Loucy (cell line): Measurements from ENCODE around the gene GIMAP6.
"Not testable (repeated sequence)": the region's sequence is repeated elsewhere in the genome, so short reads cannot be mapped to it uniquely, and the experiment has no call there.

ENCODE experiments used
- H2AFZ ChIP-seq: fragments of 200-600 bp; sonication (generic); 2 replicates; pipeline ENCODE4 v1.6.0; 2016; ENCODE audit warnings: antibody characterized with exemption, mild to moderate bottlenecking, low read length, moderate library complexity
- H3F3A ChIP-seq: fragments of 200-600 bp; 2 replicates; pipeline ENCODE4 v1.6.0; 2016; ENCODE audit warnings: antibody characterized with exemption, low read depth, mild to moderate bottlenecking
- H3K27me3 ChIP-seq: fragments of 200-600 bp; sonication (generic); 2 replicates; pipeline ENCODE4 v1.6.1; 2014; ENCODE audit warnings: low read length, mild to moderate bottlenecking; ENCODE audit not compliant: insufficient read depth, poor library complexity, severe bottlenecking
- H3K36me3 ChIP-seq: fragments of 200-600 bp; sonication (generic); 2 replicates; pipeline ENCODE4 v1.6.1; 2016; ENCODE audit warnings: low read length; ENCODE audit not compliant: insufficient read depth
- H3K4me1 ChIP-seq: fragments of 200-600 bp; sonication (generic); 2 replicates; pipeline ENCODE4 v1.5.1; 2014; ENCODE audit warnings: low read length, mild to moderate bottlenecking; ENCODE audit not compliant: insufficient read depth, poor library complexity, severe bottlenecking
- H3K4me2 ChIP-seq: fragments of 200-600 bp; sonication (generic); 2 replicates; pipeline ENCODE4 v1.6.0; 2014; ENCODE audit warnings: antibody characterized with exemption, low read length, low read depth, mild to moderate bottlenecking; ENCODE audit not compliant: poor library complexity, severe bottlenecking
- H3K4me3 ChIP-seq: fragments of 200-600 bp; sonication (generic); 2 replicates; pipeline ENCODE4 v1.5.1; 2014; ENCODE audit warnings: low read length, mild to moderate bottlenecking, mixed read lengths; ENCODE audit not compliant: poor library complexity, severe bottlenecking
- H3K79me2 ChIP-seq: fragments of 200-600 bp; sonication (generic); 2 replicates; pipeline ENCODE4 v1.6.1; 2014; ENCODE audit warnings: low read length; ENCODE audit not compliant: insufficient read depth
- H3K9ac ChIP-seq: fragments of 200-600 bp; sonication (generic); 2 replicates; pipeline ENCODE4 v1.6.0; 2014; ENCODE audit warnings: mild to moderate bottlenecking, low read depth, low read length, moderate library complexity; ENCODE audit not compliant: poor library complexity, severe bottlenecking
- H3K9me2 ChIP-seq: fragments of 200-600 bp; sonication (generic); replicated peaks from 2 replicates; pipeline ENCODE4 v1.6.1; 2016; ENCODE audit warnings: low read depth, low read length, mixed read lengths
- H3K9me3 ChIP-seq: fragments of 200-600 bp; sonication (generic); 2 replicates; pipeline ENCODE4 v1.6.1; 2014; ENCODE audit warnings: mild to moderate bottlenecking, antibody characterized with exemption, low read length, low read depth; ENCODE audit not compliant: insufficient read depth
- H4K20me1 ChIP-seq: fragments of 200-600 bp; sonication (generic); 2 replicates; pipeline ENCODE4 v1.6.0; 2014; ENCODE audit warnings: antibody characterized with exemption, low read length, mild to moderate bottlenecking; ENCODE audit not compliant: insufficient read depth, poor library complexity, severe bottlenecking
- EZH2phosphoT487 ChIP-seq: fragments of 200-600 bp; IDR thresholded peaks from 2 replicates; pipeline ENCODE4 v1.6.1; 2018; ENCODE audit warnings: antibody characterized with exemption, mild to moderate bottlenecking, moderate library complexity, borderline replicate concordance
- TF ChIP-seq, protein P1 (sequence below): fragments of 200-600 bp; sonication (generic); conservative IDR thresholded peaks from 2 replicates; pipeline ENCODE4 v1.5.1; 2014; ENCODE audit warnings: mild to moderate bottlenecking, antibody characterized with exemption, low read length

GIMAP6 gene

DNA sequence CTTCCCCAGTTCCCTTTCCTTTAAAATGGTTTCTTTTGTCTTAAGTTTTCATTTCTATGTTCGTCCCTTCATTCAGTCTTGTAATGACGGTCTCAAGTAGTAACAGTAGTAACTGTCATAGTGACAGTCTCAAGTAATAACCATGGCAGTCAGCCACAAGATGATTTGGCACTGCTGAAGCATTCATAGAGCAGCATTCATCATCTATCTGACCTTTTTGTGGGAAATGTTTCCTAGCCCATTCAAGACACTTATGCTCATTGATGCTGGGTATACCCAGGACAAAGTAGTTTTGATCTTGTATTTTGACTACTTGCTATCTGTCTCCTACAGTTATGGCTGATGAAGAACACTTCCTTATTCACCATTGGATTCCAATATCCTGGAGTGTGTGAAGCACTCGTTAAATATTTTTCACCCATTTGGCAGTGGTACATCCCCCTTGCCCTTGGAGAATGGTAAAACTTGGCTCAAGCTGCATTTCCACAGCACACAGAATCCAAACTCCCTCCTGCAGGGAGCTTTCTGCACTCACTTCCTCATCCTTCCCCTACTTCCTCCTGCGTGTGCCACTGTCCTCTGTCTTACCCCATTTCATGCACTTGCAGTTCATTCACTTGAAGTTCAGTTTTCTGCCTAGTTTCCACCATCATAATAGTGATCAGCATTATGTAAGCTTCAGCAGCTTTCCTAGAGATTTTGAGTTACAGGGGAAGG, 46.0 kb downstream of the GIMAP6 start:
- TF ChIP-seq EZH2phosphoT487: no peak
- TF ChIP-seq, protein P1, sequence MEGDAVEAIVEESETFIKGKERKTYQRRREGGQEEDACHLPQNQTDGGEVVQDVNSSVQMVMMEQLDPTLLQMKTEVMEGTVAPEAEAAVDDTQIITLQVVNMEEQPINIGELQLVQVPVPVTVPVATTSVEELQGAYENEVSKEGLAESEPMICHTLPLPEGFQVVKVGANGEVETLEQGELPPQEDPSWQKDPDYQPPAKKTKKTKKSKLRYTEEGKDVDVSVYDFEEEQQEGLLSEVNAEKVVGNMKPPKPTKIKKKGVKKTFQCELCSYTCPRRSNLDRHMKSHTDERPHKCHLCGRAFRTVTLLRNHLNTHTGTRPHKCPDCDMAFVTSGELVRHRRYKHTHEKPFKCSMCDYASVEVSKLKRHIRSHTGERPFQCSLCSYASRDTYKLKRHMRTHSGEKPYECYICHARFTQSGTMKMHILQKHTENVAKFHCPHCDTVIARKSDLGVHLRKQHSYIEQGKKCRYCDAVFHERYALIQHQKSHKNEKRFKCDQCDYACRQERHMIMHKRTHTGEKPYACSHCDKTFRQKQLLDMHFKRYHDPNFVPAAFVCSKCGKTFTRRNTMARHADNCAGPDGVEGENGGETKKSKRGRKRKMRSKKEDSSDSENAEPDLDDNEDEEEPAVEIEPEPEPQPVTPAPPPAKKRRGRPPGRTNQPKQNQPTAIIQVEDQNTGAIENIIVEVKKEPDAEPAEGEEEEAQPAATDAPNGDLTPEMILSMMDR: no peak
- Histone ChIP-seq H3K4me1 (peaks cover 17% of the 10 kb centered on the region), H3K79me2 (no peaks in the 10 kb centered on the region), H3K4me2 (peak overlapping the region; percentile 41), H3K27me3 (no peaks in the 10 kb centered on the region), H2AFZ (peak overlapping the region; percentile 86), H3K9me2 (no peaks in the 10 kb centered on the region), H3K9me3 (0 out of 2 replicates have a peak, but pooled peaks cover 5% of the 10 kb centered on the region), H3F3A (no peaks in the 10 kb centered on the region), H3K9ac (peak overlapping the region; percentile 1), H4K20me1 (no peaks in the 10 kb centered on the region), H3K36me3 (no peaks in the 10 kb centered on the region), H3K4me3 (peak overlapping the region; percentile 3)

DNA sequence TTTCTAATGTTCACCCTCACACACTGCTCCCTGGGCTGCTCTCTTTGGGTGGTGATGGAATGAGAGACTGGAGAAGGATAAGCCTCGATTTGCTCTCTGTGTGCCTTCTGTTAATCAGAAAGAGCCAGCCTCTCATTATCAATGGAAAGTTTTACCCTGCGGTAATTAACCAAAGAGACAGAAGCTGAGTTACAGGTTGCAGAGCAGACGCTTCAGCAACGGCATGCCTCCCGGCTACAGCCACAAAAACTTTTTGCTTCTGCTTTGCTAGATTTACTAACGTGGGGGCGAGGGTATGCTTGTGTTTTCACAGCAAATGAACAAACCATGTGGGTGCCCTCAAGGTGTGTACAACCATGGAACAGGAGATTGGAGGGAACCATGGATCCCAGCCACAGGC, 47.0 kb downstream of the GIMAP6 start:
- Histone ChIP-seq H3K9ac (no peak overlapping the region), H3F3A (no peaks in the 10 kb centered on the region), H3K4me3 (no peak overlapping the region), H3K4me1 (peaks cover 25% of the 10 kb centered on the region), H3K27me3 (no peaks in the 10 kb centered on the region), H3K4me2 (no peak overlapping the region), H2AFZ (no peak overlapping the region), H3K79me2 (no peaks in the 10 kb centered on the region), H3K9me2 (no peaks in the 10 kb centered on the region), H3K9me3 (0 out of 2 replicates have a peak, but pooled peaks cover 8% of the 10 kb centered on the region), H3K36me3 (no peaks in the 10 kb centered on the region), H4K20me1 (no peaks in the 10 kb centered on the region)
- TF ChIP-seq EZH2phosphoT487: no peak
- TF ChIP-seq, protein P1: no peak

DNA sequence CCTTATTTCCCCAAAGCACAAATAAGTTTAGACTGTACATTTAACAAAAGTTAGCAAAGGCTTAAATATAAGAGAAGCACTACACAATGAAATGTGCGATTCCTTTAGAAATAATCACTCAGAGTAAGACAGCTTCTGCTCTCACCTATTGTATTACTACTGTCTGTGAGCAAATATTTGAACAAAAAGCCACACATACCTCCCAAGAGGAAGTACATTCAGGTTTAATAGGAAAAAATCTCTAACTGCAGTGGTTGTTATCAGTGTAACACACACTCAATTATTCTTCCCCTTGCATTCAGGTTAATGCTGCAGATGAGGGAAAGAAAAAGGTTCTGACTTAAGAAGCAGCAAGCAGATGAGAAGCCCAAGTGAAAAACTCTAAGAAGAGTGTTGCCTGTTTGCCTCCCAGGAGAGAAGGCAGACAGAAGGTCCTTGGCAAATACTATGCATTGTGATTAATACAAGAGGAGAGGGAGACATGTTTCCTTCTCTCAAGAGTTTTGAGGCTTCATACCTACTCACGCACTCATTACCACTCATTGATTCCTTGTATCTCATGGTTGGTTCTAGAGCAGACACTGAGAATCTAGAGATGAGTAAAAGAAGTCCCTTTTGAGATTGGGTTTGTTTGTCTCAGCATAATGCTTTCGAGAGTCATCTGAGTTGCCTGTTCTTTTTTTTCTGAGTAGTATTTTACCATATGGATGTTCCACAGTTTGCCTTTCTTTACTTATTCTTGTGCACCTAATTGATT, 51.4 kb downstream of the GIMAP6 start:
- peaks cover 8% of the 10 kb centered on the region for H3K4me1 ChIP-seq
- no peaks in the 10 kb centered on the region for H3K9me2 ChIP-seq
- H3K9ac ChIP-seq: no peak overlapping the region
- H3K27me3 ChIP-seq: no peaks in the 10 kb centered on the region
- no peak for TF ChIP-seq EZH2phosphoT487
- TF ChIP-seq, protein P1: no peak
- no peaks in the 10 kb centered on the region for H3F3A ChIP-seq
- no peak overlapping the region for H3K4me3 ChIP-seq
- peak overlapping the region; percentile 5 for H3K4me2 ChIP-seq
- no peak overlapping the region for H2AFZ ChIP-seq
- H3K36me3 ChIP-seq: no peaks in the 10 kb centered on the region
- no peaks in the 10 kb centered on the region for H4K20me1 ChIP-seq
- 0 out of 2 replicates have a peak, but pooled peaks cover 8% of the 10 kb centered on the region for H3K9me3 ChIP-seq
- H3K79me2 ChIP-seq: no peaks in the 10 kb centered on the region

DNA sequence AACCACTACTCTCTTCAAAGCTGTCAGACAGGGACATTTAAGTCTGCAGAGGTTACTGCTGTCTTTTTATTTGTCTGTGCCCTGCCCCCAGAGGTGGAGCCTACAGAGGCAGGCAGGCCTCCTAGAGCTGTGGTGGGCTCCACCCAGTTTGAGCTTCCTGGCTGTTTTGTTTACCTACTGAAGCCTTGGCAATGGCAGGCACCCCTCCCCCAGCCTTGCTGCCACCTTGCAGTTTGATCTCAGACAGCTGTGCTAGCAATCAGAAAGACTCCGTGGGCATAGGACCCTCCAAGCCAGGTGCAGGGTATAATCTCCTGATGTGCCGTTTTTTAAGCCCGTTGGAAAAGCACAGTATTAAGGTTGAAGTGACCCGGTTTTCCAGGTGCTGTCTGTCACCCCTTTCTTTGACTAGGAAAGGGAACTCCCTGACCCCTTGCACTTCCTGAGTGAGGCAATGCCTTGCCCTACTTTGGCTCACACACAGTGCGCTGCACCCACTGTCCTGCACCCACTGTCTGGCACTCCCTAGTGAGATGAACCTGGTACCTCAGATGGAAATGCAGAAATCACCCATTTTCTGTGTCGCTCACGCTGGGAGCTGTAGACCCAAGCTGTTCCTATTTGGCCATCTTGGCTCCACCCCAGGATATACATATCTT, 52.1 kb downstream of the GIMAP6 start:
- H3K9ac ChIP-seq: not testable (repeated sequence)
- H3K4me2 ChIP-seq: peak overlapping the region; percentile 5

More for the DNA sequence above, 52.1 kb downstream of the GIMAP6 start:
- not testable (repeated sequence) for H4K20me1 ChIP-seq, H3F3A ChIP-seq, H3K4me1 ChIP-seq, H3K27me3 ChIP-seq, H3K9me3 ChIP-seq, H3K79me2 ChIP-seq, H3K4me3 ChIP-seq, H3K36me3 ChIP-seq, H2AFZ ChIP-seq, H3K9me2 ChIP-seq
